Spleen (tissue), 11 donors: ENCODE data around the gene DCHS2. TPM values are rescaled to one million over a fixed set of nuclear protein-coding genes. Genes with fewer than 3 reads are reported as not detected.

Experiments
- DNase-seq: peaks from one replicate; pipeline ENCODE4 v3.0.0-alpha.2; 2020
- H3K27ac ChIP-seq, 8 donors: fragments of 200-600 bp; sonication (generic) in 7 of 8; 1 replicate in 4 of 8; 2 replicates in 4 of 8; pipeline versions ENCODE4 v1.5.0 to v1.8.0; 2016 to 2021; ENCODE audit warnings: inconsistent platforms in 4 of 8, mild to moderate bottlenecking in 4 of 8, moderate library complexity in 1 of 8
- H3K27me3 ChIP-seq, 7 donors: fragments of 200-600 bp; sonication (generic) in 6 of 7; replicated peaks in 1 of 7; 1 replicate in 4 of 7; 2 replicates in 3 of 7; pipeline versions ENCODE4 v1.5.0 to v1.8.0; 2016 to 2021; ENCODE audit warnings: inconsistent platforms in 3 of 7, mild to moderate bottlenecking in 1 of 7
- H3K36me3 ChIP-seq, 6 donors: fragments of 200-600 bp; sonication (generic) in 5 of 6; 1 replicate in 4 of 6; 2 replicates in 2 of 6; pipeline versions ENCODE4 v1.5.0 to v1.8.0; 2016 to 2021; ENCODE audit warnings: inconsistent platforms in 2 of 6
- H3K4me1 ChIP-seq, 6 donors: fragments of 200-600 bp; sonication (generic) in 5 of 6; 1 replicate in 3 of 6; 2 replicates in 3 of 6; pipeline versions ENCODE4 v1.5.0 to v1.8.0; 2016 to 2021; ENCODE audit warnings: inconsistent platforms in 3 of 6
- H3K4me3 ChIP-seq, 8 donors: fragments of 200-600 bp; sonication (generic) in 7 of 8; 1 replicate in 4 of 8; 2 replicates in 4 of 8; pipeline versions ENCODE4 v1.5.0 to v1.8.0; 2016 to 2021; ENCODE audit warnings: inconsistent platforms in 4 of 8, mild to moderate bottlenecking in 4 of 8, moderate library complexity in 2 of 8
- H3K9me3 ChIP-seq, 8 donors: fragments of 200-600 bp; sonication (generic) in 7 of 8; 1 replicate in 4 of 8; 2 replicates in 4 of 8; pipeline versions ENCODE4 v1.5.0 to v1.8.0; 2016 to 2021; ENCODE audit warnings: inconsistent platforms in 4 of 8
- POLR2A ChIP-seq, 3 donors: fragments of 450-650 bp; IDR thresholded peaks; one replicate each; pipeline ENCODE4 v1.5.1; 2017; ENCODE audit warnings: antibody characterized with exemption in 3 of 3, mild to moderate bottlenecking in 1 of 3
- POLR2AphosphoS5 ChIP-seq, 3 donors: sonication (generic); formaldehyde crosslinking; IDR thresholded peaks; one replicate each; pipeline ENCODE4 v1.5.1; 2017; ENCODE audit warnings: antibody characterized with exemption in 3 of 3
- WGBS, 5 donors: extraction: QIAGEN DNeasy Blood & Tissue Kit in 3 of 5; methylation state at CpG; one replicate each; pipeline versions ENCODE4 v1.1.5 to v1.1.7; 2013 to 2018; 5-methylcytosine and 5-hydroxymethylcytosine counted together
- intact Hi-C: fragments of 100-400 bp; cut with DNase I; formaldehyde crosslinking; loops from one replicate; pipeline ENCODE4 v1.15.0; 2023; ENCODE audit warnings: low total_unique reads
- polyA plus RNA-seq, 3 donors: library from polyadenylated mRNA; stranded (reverse); fragments of 200-250 nt; gene quantifications; one replicate each; pipeline ENCODE4 v1.2.1, GENCODE V29; 2013
- total RNA-seq, 7 donors: library from RNA; depleted of rRNA in 3 of 7; stranded (reverse); fragments of >200 nt in 3 of 7; fragmentation: NEBNext Ultra II Directional in 4 of 7; extraction: Animal tissue kit (Norgen Biotek cat#: 25700) in 4 of 7; gene quantifications; one replicate each; pipeline versions ENCODE4 v1.1.0 to v1.2.1, GENCODE V29; 2016 to 2021
- TF ChIP-seq, protein P1 (sequence below), 11 experiments: fragments of 200-600 bp in 7 of 11; fragments of 450-650 bp in 4 of 11; sonication (generic) in 4 of 11; IDR thresholded peaks in 8 of 11; conservative IDR thresholded peaks in 3 of 11; 1 replicate in 7 of 11; 2 replicates in 4 of 11; pipeline versions ENCODE4 v1.4.0 to v1.8.0; 2016 to 2021; ENCODE audit warnings: antibody characterized with exemption in 11 of 11, inconsistent platforms in 4 of 11, mild to moderate bottlenecking in 1 of 11
- donor health status: healthy with polysubstance abuse.
- donor health status: DM: no; HTN: no; CAD: no; lungs with moderate emphysema.
- donor health status: DM: no; HTN: no; CAD: no.
- donor health status: Bipolar disorder and iron deficiency.
- donor health status: healthy.
- donor health status: DM: no; HTN: no; CAD: no.
- donor health status: DM: yes; HTN: yes; CAD: no.

Gene DCHS2
- total and polyA plus RNA-seq, 10 donors: under 0.01 to 0.55 (median 0.05) TPM; not detected in 1

GRCh38 chr4:154310578-154310977, 181.0 kb downstream of the DCHS2 start:
- Histone ChIP-seq H3K27me3 (no peaks in the 10 kb centered on the region), H3K36me3 (no peaks in the 10 kb centered on the region), H3K4me1 (no peaks in the 10 kb centered on the region), H3K4me3 (no peak overlapping the region), H3K27ac (no peak overlapping the region), H3K9me3 (no peaks in the 10 kb centered on the region)
- DNase-seq: no peak
- TF ChIP-seq, protein P1, sequence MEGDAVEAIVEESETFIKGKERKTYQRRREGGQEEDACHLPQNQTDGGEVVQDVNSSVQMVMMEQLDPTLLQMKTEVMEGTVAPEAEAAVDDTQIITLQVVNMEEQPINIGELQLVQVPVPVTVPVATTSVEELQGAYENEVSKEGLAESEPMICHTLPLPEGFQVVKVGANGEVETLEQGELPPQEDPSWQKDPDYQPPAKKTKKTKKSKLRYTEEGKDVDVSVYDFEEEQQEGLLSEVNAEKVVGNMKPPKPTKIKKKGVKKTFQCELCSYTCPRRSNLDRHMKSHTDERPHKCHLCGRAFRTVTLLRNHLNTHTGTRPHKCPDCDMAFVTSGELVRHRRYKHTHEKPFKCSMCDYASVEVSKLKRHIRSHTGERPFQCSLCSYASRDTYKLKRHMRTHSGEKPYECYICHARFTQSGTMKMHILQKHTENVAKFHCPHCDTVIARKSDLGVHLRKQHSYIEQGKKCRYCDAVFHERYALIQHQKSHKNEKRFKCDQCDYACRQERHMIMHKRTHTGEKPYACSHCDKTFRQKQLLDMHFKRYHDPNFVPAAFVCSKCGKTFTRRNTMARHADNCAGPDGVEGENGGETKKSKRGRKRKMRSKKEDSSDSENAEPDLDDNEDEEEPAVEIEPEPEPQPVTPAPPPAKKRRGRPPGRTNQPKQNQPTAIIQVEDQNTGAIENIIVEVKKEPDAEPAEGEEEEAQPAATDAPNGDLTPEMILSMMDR (IDR thresholded peaks at IDR 0.05 in 8 of 11, conservative IDR thresholded peaks at IDR 0.05 in 3 of 11): no peak
- TF ChIP-seq POLR2A (IDR thresholded peaks at IDR 0.05) (no peak), POLR2AphosphoS5 (IDR thresholded peaks at IDR 0.05) (no peak)
- intact Hi-C loops: no loop called here

- 61 to 85% (median 74%) methylated on average over 1 of the region's 1 CpG for WGBS, 5 donors
- intact Hi-C loops: no loop called here
- no peak for DNase-seq
These were observed 183.4 kb downstream of the DCHS2 start for GRCh38 chr4:154308207-154308606.

DNA sequence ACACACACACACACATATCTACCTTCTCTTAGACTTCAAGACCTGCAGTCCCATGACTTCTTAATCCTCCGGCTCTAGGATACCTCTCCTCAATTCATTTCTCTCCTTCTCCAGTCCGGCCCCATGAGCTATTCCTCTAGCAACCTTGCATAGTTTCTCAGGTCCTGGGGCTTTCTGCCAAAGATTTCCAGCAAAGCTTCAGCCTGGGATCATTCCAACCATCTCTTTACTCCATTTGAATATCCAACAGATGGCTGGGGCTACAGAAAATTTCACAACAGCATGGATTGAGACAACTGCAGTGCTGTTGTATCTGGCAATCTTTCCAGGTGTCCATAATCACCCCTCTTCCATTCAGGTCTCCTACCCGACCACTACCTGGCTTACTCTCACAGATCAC, 184.1 kb downstream of the DCHS2 start:
- TF ChIP-seq, protein P1 (IDR thresholded peaks at IDR 0.05 in 8 of 11, conservative IDR thresholded peaks at IDR 0.05 in 3 of 11): no peak
- TF ChIP-seq POLR2A (IDR thresholded peaks at IDR 0.05) (no peak), POLR2AphosphoS5 (IDR thresholded peaks at IDR 0.05) (no peak)
- Histone ChIP-seq H3K4me1 (no peaks in the 10 kb centered on the region), H3K9me3 (no peaks in the 10 kb centered on the region), H3K27me3 (no peaks in the 10 kb centered on the region), H3K4me3 (no peak overlapping the region), H3K27ac (no peak overlapping the region), H3K36me3 (no peaks in the 10 kb centered on the region)
- intact Hi-C loops: no loop called here
- WGBS, 5 donors: 70 to 78% (median 76%) methylated on average over 3 of the region's 3 CpGs
- no peak for DNase-seq

More at GRCh38 chr4:154308207-154308606, 183.4 kb downstream of the DCHS2 start:
- no peak for TF ChIP-seq POLR2AphosphoS5 (IDR thresholded peaks at IDR 0.05)
- TF ChIP-seq POLR2A (IDR thresholded peaks at IDR 0.05): no peak
- TF ChIP-seq, protein P1 (IDR thresholded peaks at IDR 0.05 in 8 of 11, conservative IDR thresholded peaks at IDR 0.05 in 3 of 11): no peak
- Histone ChIP-seq H3K36me3 (no peaks in the 10 kb centered on the region), H3K4me1 (no peaks in the 10 kb centered on the region), H3K9me3 (no peaks in the 10 kb centered on the region), H3K4me3 (no peak overlapping the region), H3K27ac (no peak overlapping the region), H3K27me3 (no peaks in the 10 kb centered on the region)

DNA sequence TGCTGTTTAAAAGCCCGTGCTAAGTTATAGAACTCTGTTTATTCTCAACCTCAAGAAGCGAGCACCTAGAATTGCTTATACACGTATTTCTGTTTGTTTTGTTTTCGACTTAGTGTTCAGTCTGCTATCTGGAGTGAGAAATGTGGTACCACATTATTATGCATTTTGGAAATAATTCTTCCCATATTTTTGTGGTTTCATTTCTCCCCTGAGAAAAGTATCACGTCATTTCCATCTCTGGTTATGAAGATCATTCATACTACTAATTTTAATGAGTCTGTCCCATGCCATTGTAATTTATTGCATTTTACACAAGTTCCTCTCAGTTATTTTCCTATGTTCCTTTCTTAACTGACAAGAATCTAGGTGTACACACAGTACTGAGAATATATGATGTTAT, 186.0 kb downstream of the DCHS2 start:
- Histone ChIP-seq H3K27ac (no peak overlapping the region), H3K4me1 (no peaks in the 10 kb centered on the region), H3K9me3 (no peaks in the 10 kb centered on the region), H3K4me3 (no peak overlapping the region), H3K36me3 (no peaks in the 10 kb centered on the region), H3K27me3 (no peaks in the 10 kb centered on the region)
- no peak for DNase-seq
- intact Hi-C loops: no loop called here
- 64 to 76% (median 71%) methylated on average over 5 of the region's 5 CpGs for WGBS, 5 donors
- TF ChIP-seq POLR2A (IDR thresholded peaks at IDR 0.05) (no peak), POLR2AphosphoS5 (IDR thresholded peaks at IDR 0.05) (no peak)
- TF ChIP-seq, protein P1 (IDR thresholded peaks at IDR 0.05 in 8 of 11, conservative IDR thresholded peaks at IDR 0.05 in 3 of 11): no peak
